Measurements from ENCODE around the gene GATA5.

GATA5 gene

GRCh38 chr20:62475772-62476055 lies at the start of gene GATA5:
Gene GATA5 (minus strand): TSS chr20:62475995. CDS start chr20:62475521, 474 bp downstream.
- TF ChIP-seq CTCF (conservative IDR thresholded peaks at IDR 0.05; ENCODE audit: control insufficient read depth, insufficient read depth, low read depth, low read length), result no peak
- no peak within 1 kb of the TSS for H3K4me3 ChIP-seq (ENCODE audit: control insufficient read depth, low read depth, low read length)
- no peak for DNase-seq (ENCODE audit: low read depth)

- no peak for TF ChIP-seq CTCF (conservative IDR thresholded peaks at IDR 0.05; ENCODE audit: control insufficient read depth, insufficient read depth, low read depth, low read length)
- DNase-seq (ENCODE audit: low read depth), result no peak
- H3K4me3 ChIP-seq (ENCODE audit: control insufficient read depth, low read depth, low read length), result no peak overlapping the region
Measured at GRCh38 chr20:62525014-62525413, 49.2 kb upstream of the GATA5 start.

- TF ChIP-seq CTCF (conservative IDR thresholded peaks at IDR 0.05; ENCODE audit: control insufficient read depth, insufficient read depth, low read depth, low read length), result no peak
- no peak overlapping the region for H3K4me3 ChIP-seq (ENCODE audit: control insufficient read depth, low read depth, low read length)
- no peak for DNase-seq (ENCODE audit: low read depth)
Measured at GRCh38 chr20:62524505-62524911, 48.7 kb upstream of the GATA5 start.

- no peak overlapping the region for H3K4me3 ChIP-seq (ENCODE audit: control insufficient read depth, low read depth, low read length)
- TF ChIP-seq CTCF (conservative IDR thresholded peaks at IDR 0.05; ENCODE audit: control insufficient read depth, insufficient read depth, low read depth, low read length), result no peak
- no peak for DNase-seq (ENCODE audit: low read depth)
Measured at GRCh38 chr20:62523473-62524203, 47.8 kb upstream of the GATA5 start.

- no peak for DNase-seq (ENCODE audit: low read depth)
- no peak for TF ChIP-seq CTCF (conservative IDR thresholded peaks at IDR 0.05; ENCODE audit: control insufficient read depth, insufficient read depth, low read depth, low read length)
- no peak overlapping the region for H3K4me3 ChIP-seq (ENCODE audit: control insufficient read depth, low read depth, low read length)
Measured at GRCh38 chr20:62522748-62523396, 47.1 kb upstream of the GATA5 start.

GRCh38 chr20:62519826-62520225 lies 44.0 kb upstream of the GATA5 start:
- TF ChIP-seq CTCF (conservative IDR thresholded peaks at IDR 0.05; ENCODE audit: control insufficient read depth, insufficient read depth, low read depth, low read length), result no peak
- no peak for DNase-seq (ENCODE audit: low read depth)
- H3K4me3 ChIP-seq (ENCODE audit: control insufficient read depth, low read depth, low read length), result no peak overlapping the region
